IMR-90 (cell line): ENCODE results near the gene CLDN11. TPM values are rescaled to one million over a fixed set of nuclear protein-coding genes. Genes with fewer than 3 reads are reported as not detected.

ENCODE experiments used
- ATAC-seq: fragments of 200-7000 bp; cut with Tn5 transposase; 2 replicates; pipeline ENCODE4 v1.9.1; 2020; ENCODE audit warnings: low read depth, mild to moderate bottlenecking, moderate library complexity
- BruUV-seq: library from RNA; stranded (reverse); fragments of 400-500 nt; replicated peaks from 2 replicates; lab custom pipeline; 2021; lab: Mats Ljungman, UMichigan
- CTCF ChIA-PET: fragments of 300-600 bp; formaldehyde crosslinking; extraction: SDS; loops from one replicate; lab custom pipeline; 2021; ENCODE audit warnings: antibody characterized with exemption; lab: Yijun Ruan, JAX
- POLR2A ChIA-PET: fragments of 300-600 bp; sonication (Branson Sonifier 250); formaldehyde crosslinking; loops from one replicate; lab custom pipeline; 2022; ENCODE audit warnings: antibody characterized with exemption; ENCODE audit not compliant: unreplicated experiment; lab: Charles Lee
- DNase-seq: peaks from one replicate; pipeline ENCODE4 v3.0.0; 2013
- H2AFZ ChIP-seq: replicated peaks from 2 replicates; pipeline ENCODE3; 2013; ENCODE audit warnings: low read length, mild to moderate bottlenecking; ENCODE audit not compliant: poor library complexity
- H2AK5ac ChIP-seq: 2 replicates; pipeline ENCODE4 v1.6.1; 2013; ENCODE audit warnings: low read depth, low read length, inconsistent platforms
- H2AK9ac ChIP-seq: replicated peaks from 2 replicates; pipeline ENCODE3; 2013; ENCODE audit warnings: mild to moderate bottlenecking, low read depth, low read length, moderate library complexity; ENCODE audit not compliant: poor library complexity
- H2BK120ac ChIP-seq: 2 replicates; pipeline ENCODE4 v1.6.1; 2013; ENCODE audit warnings: low read depth, low read length, inconsistent platforms
- H2BK15ac ChIP-seq: 3 replicates; pipeline ENCODE4 v1.6.1; 2013; ENCODE audit warnings: low read depth, low read length, inconsistent platforms
- H2BK20ac ChIP-seq: 2 replicates; pipeline ENCODE4 v1.6.1; 2013; ENCODE audit warnings: low read depth, mild to moderate bottlenecking, inconsistent platforms, low read length, moderate library complexity
- H2BK5ac ChIP-seq: 2 replicates; pipeline ENCODE4 v1.6.1; 2013; ENCODE audit warnings: mild to moderate bottlenecking, low read depth, low read length, inconsistent platforms; ENCODE audit not compliant: poor library complexity, severe bottlenecking
- H3K14ac ChIP-seq: replicated peaks from 2 replicates; pipeline ENCODE4 v1.6.1; 2013; ENCODE audit warnings: low read depth, low read length, inconsistent platforms
- H3K18ac ChIP-seq: 2 replicates; pipeline ENCODE4 v1.6.1; 2013; ENCODE audit warnings: low read depth, low read length, control low read depth
- H3K23ac ChIP-seq: 2 replicates; pipeline ENCODE4 v1.6.1; 2013; ENCODE audit warnings: low read depth, low read length, inconsistent platforms
- H3K27ac ChIP-seq: 2 replicates; pipeline ENCODE4 v1.5.1; 2013; ENCODE audit warnings: mild to moderate bottlenecking, control low read depth, low read length; ENCODE audit not compliant: insufficient read depth
- H3K27me3 ChIP-seq: 2 replicates; pipeline ENCODE4 v1.6.1; 2013; ENCODE audit warnings: low read length; ENCODE audit not compliant: control insufficient read depth, insufficient read depth
- H3K36me3 ChIP-seq: 2 replicates; pipeline ENCODE4 v1.6.1; 2013; ENCODE audit warnings: low read length, mixed read lengths; ENCODE audit not compliant: control insufficient read depth, insufficient read depth
- H3K4ac ChIP-seq: 2 replicates; pipeline ENCODE4 v1.6.1; 2013; ENCODE audit warnings: low read depth, low read length, inconsistent platforms
- H3K4me1 ChIP-seq: 2 replicates; pipeline ENCODE4 v1.6.1; 2013; ENCODE audit warnings: low read length, mixed read lengths; ENCODE audit not compliant: control insufficient read depth, insufficient read depth
- H3K4me2 ChIP-seq: 2 replicates; pipeline ENCODE4 v1.6.1; 2013; ENCODE audit warnings: low read depth, mild to moderate bottlenecking, control low read depth, low read length, moderate library complexity
- H3K4me3 ChIP-seq: 2 replicates; pipeline ENCODE4 v1.5.1; 2013; ENCODE audit warnings: low read depth, mild to moderate bottlenecking, control low read depth, low read length, moderate library complexity; ENCODE audit not compliant: insufficient read depth
- H3K56ac ChIP-seq: 2 replicates; pipeline ENCODE4 v1.6.1; 2013; ENCODE audit warnings: low read length, inconsistent platforms; ENCODE audit not compliant: insufficient read depth; ENCODE audit errors: extremely low read depth
- H3K79me1 ChIP-seq, 2 experiments: 2 replicates each; pipeline ENCODE4 v1.6.1; 2013; ENCODE audit warnings: low read length in 2 of 2, inconsistent platforms in 1 of 2, low read depth in 1 of 2
- H3K9ac ChIP-seq: 2 replicates; pipeline ENCODE4 v1.6.1; 2013; ENCODE audit warnings: low read depth, low read length, control low read depth
- H3K9me1 ChIP-seq: 2 replicates; pipeline ENCODE4 v1.6.1; 2013; ENCODE audit warnings: low read length, inconsistent platforms; ENCODE audit not compliant: insufficient read depth
- H3K9me3 ChIP-seq: 2 replicates; pipeline ENCODE4 v1.6.1; 2013; ENCODE audit warnings: low read length; ENCODE audit not compliant: control insufficient read depth, insufficient read depth
- H4K20me1 ChIP-seq: 2 replicates; pipeline ENCODE4 v1.6.1; 2013; ENCODE audit warnings: low read length, inconsistent platforms; ENCODE audit not compliant: insufficient read depth
- H4K5ac ChIP-seq: 2 replicates; pipeline ENCODE4 v1.6.1; 2013; ENCODE audit warnings: mild to moderate bottlenecking, low read depth, low read length, control low read depth
- H4K8ac ChIP-seq, 2 experiments: 2 replicates each; pipeline ENCODE4 v1.6.1; 2013; ENCODE audit warnings: low read depth in 2 of 2, low read length in 2 of 2, control low read depth in 1 of 2, inconsistent platforms in 1 of 2
- H4K91ac ChIP-seq: 2 replicates; pipeline ENCODE4 v1.6.1; 2013; ENCODE audit warnings: low read depth, low read length, inconsistent platforms; ENCODE audit not compliant: insufficient read depth
- BHLHE40 ChIP-seq: fragments of 150-350 bp; IDR thresholded peaks from 2 replicates; pipeline ENCODE4 v1.6.1; 2016; ENCODE audit warnings: mild to moderate bottlenecking, low read depth, low read length
- CEBPB ChIP-seq: IDR thresholded peaks from 2 replicates; pipeline ENCODE4 v1.6.1; 2012; ENCODE audit warnings: low read depth, low read length, improper control_type of control experiment
- CHD1 ChIP-seq: IDR thresholded peaks from 2 replicates; pipeline ENCODE4 v1.6.1; 2012; ENCODE audit warnings: low read depth, low read length, improper control_type of control experiment
- FOS ChIP-seq: fragments of 150-350 bp; IDR thresholded peaks from 2 replicates; pipeline ENCODE4 v1.6.1; 2016; ENCODE audit warnings: low read depth, low read length
- MAFK ChIP-seq: IDR thresholded peaks from 2 replicates; pipeline ENCODE4 v1.6.1; 2012; ENCODE audit warnings: low read depth, low read length, improper control_type of control experiment
- MAZ ChIP-seq: IDR thresholded peaks from 2 replicates; pipeline ENCODE4 v1.6.1; 2012; ENCODE audit warnings: low read depth, mild to moderate bottlenecking, low read length, improper control_type of control experiment, moderate library complexity, borderline replicate concordance
- MXI1 ChIP-seq: IDR thresholded peaks from 2 replicates; pipeline ENCODE4 v1.6.1; 2012; ENCODE audit warnings: low read depth, mild to moderate bottlenecking, low read length, moderate library complexity, borderline replicate concordance
- NFE2L2 ChIP-seq: fragments of 150-350 bp; IDR thresholded peaks from 2 replicates; pipeline ENCODE4 v1.6.1; 2016; ENCODE audit warnings: low read depth, mild to moderate bottlenecking, low read length
- POLR2A ChIP-seq: IDR thresholded peaks from 2 replicates; pipeline ENCODE4 v1.6.1; 2012; ENCODE audit warnings: mild to moderate bottlenecking, low read depth, low read length
- RAD21 ChIP-seq: IDR thresholded peaks from 2 replicates; pipeline ENCODE4 v1.6.1; 2012; ENCODE audit warnings: low read length, improper control_type of control experiment
- RCOR1 ChIP-seq: IDR thresholded peaks from 2 replicates; pipeline ENCODE4 v1.6.1; 2012; ENCODE audit warnings: mild to moderate bottlenecking, low read length, improper control_type of control experiment; ENCODE audit not compliant: insufficient replicate concordance
- RFX5 ChIP-seq: IDR thresholded peaks from 2 replicates; pipeline ENCODE4 v1.8.0; 2012; ENCODE audit warnings: low read depth, mild to moderate bottlenecking, low read length, moderate library complexity
- SMC3 ChIP-seq: fragments of 150-350 bp; IDR thresholded peaks from 2 replicates; pipeline ENCODE4 v1.6.1; 2016; ENCODE audit warnings: low read depth, mild to moderate bottlenecking, antibody characterized with exemption, low read length, moderate library complexity
- WGBS, 2 experiments: methylation state at CpG; one replicate each; pipeline versions ENCODE4 v1.1.5 to v1.1.7; 2013; ENCODE audit warnings: missing lambda C conversion rate in 2 of 2; ENCODE audit not compliant: insufficient read length in 1 of 2; ENCODE audit errors: extremely low coverage in 2 of 2; 5-methylcytosine and 5-hydroxymethylcytosine counted together
- dilution Hi-C: fragments of 300-500 bp; cut with HindIII; formaldehyde crosslinking; loops from one replicate; pipeline ENCODE4 v1.14.3; 2018; ENCODE audit warnings: low sequenced_read_pairs; ENCODE audit not compliant: unreplicated experiment
- in situ Hi-C: fragments of 300-500 bp; cut with MboI; formaldehyde crosslinking; loops from 3 replicates; pipeline ENCODE4 v1.14.3; 2019; ENCODE audit warnings: low sequenced_read_pairs, inconsistent platforms, mixed read lengths
- intact Hi-C: fragments of 100-400 bp; cut with micrococcal nuclease; formaldehyde crosslinking; loops from 2 replicates; pipeline ENCODE4 v1.10.0; 2022
- polyA plus RNA-seq, 3 experiments: library from polyadenylated mRNA; depleted of rRNA; stranded (reverse); fragments of >200 nt; gene quantifications; 2 replicates each; pipeline ENCODE4 v1.2.3, GENCODE V29; 2012; ENCODE audit warnings: low replicate concordance in 1 of 3
- total RNA-seq: library from RNA; depleted of rRNA; stranded (reverse); fragments of >200 nt; gene quantifications from 2 replicates; pipeline ENCODE4 v1.2.3, GENCODE V29; 2012
- TF ChIP-seq, protein P1 (sequence below): conservative IDR thresholded peaks from 2 replicates; pipeline ENCODE4 v1.5.1; 2012; ENCODE audit warnings: mild to moderate bottlenecking, low read depth, low read length, improper control_type of control experiment
- TF ChIP-seq, protein P2 (sequence below): fragments of 150-350 bp; IDR thresholded peaks from 2 replicates; pipeline ENCODE4 v1.6.1; 2016; ENCODE audit warnings: low read depth, mild to moderate bottlenecking, low read length, moderate library complexity, borderline replicate concordance
- TF ChIP-seq, protein P3 (sequence below): fragments of 150-350 bp; IDR thresholded peaks from 2 replicates; pipeline ENCODE4 v1.6.1; 2017; ENCODE audit warnings: mild to moderate bottlenecking, antibody characterized with exemption, low read length, low read depth

The CLDN11 gene
- total and polyA plus RNA-seq, 2 of the 4 experiments (the other 2 are of a cell fraction): 245 to 318 TPM

DNA sequence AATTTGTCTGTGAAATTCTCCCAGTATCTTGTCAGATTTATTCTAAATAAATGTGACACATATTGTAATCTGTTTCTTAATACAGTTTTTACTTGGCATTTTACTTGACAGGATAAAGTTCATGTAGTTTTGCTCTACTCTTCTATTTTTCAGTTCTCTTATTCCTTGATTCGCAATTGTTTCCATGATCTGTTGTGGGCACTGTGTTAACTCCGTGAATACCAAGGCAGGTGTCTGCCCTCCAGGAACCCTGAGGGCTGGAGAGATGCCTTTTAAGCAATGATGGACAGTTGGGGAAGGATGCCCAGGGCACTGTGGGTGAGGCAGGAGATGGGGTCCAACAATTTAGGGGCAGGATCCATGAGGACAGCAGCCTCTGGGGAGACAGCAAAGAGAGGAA lies 3.1 kb downstream of the CLDN11 start:
- peak overlapping the region; percentile 54 for H3K4ac ChIP-seq
- peaks cover 40% of the 10 kb centered on the region for H3K36me3 ChIP-seq
- no peak overlapping the region for H2BK15ac ChIP-seq
- no peak overlapping the region for H2AK5ac ChIP-seq
- peaks cover 39% of the 10 kb centered on the region for H4K20me1 ChIP-seq
- ChIA-PET POLR2A (no interaction called here), CTCF (interaction anchor here (1.2 kb wide), 1 partner anchor 390 kb away, joined by 3 read pairs; no protein-coding TSS in a partner anchor)
- H3K4me3 ChIP-seq: no peak overlapping the region; the same call in 1 of the 2 replicates
- H3K23ac ChIP-seq: peak overlapping the region; percentile 26; the same call in 1 of the 2 replicates
- intact Hi-C loops (no loop called here), dilution Hi-C loops (no loop called here), in situ Hi-C loops (loop anchor here (10.0 kb wide), 1 partner anchor 273 kb away; no protein-coding TSS in a partner anchor)
- peak overlapping the region; percentile 49; the same call in 1 of the 2 replicates for H3K4me2 ChIP-seq
- no peak overlapping the region; a peak in 1 of 4 replicates for H4K8ac ChIP-seq
- no peaks in the 10 kb centered on the region for H3K9me3 ChIP-seq
- peak overlapping the region; percentile 7 for H2AK9ac ChIP-seq
- TF ChIP-seq FOS (no peak), RFX5 (no peak), RCOR1 (no peak), CHD1 (no peak), MAZ (no peak), SMC3 (no peak), MXI1 (no peak), NFE2L2 (no peak), POLR2A (no peak), MAFK (no peak), BHLHE40 (no peak), CEBPB (no peak), RAD21 (no peak)
- TF ChIP-seq, protein P1, sequence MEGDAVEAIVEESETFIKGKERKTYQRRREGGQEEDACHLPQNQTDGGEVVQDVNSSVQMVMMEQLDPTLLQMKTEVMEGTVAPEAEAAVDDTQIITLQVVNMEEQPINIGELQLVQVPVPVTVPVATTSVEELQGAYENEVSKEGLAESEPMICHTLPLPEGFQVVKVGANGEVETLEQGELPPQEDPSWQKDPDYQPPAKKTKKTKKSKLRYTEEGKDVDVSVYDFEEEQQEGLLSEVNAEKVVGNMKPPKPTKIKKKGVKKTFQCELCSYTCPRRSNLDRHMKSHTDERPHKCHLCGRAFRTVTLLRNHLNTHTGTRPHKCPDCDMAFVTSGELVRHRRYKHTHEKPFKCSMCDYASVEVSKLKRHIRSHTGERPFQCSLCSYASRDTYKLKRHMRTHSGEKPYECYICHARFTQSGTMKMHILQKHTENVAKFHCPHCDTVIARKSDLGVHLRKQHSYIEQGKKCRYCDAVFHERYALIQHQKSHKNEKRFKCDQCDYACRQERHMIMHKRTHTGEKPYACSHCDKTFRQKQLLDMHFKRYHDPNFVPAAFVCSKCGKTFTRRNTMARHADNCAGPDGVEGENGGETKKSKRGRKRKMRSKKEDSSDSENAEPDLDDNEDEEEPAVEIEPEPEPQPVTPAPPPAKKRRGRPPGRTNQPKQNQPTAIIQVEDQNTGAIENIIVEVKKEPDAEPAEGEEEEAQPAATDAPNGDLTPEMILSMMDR: no peak
- TF ChIP-seq, protein P2, sequence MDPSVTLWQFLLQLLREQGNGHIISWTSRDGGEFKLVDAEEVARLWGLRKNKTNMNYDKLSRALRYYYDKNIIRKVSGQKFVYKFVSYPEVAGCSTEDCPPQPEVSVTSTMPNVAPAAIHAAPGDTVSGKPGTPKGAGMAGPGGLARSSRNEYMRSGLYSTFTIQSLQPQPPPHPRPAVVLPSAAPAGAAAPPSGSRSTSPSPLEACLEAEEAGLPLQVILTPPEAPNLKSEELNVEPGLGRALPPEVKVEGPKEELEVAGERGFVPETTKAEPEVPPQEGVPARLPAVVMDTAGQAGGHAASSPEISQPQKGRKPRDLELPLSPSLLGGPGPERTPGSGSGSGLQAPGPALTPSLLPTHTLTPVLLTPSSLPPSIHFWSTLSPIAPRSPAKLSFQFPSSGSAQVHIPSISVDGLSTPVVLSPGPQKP: no peak
- TF ChIP-seq, protein P3, sequence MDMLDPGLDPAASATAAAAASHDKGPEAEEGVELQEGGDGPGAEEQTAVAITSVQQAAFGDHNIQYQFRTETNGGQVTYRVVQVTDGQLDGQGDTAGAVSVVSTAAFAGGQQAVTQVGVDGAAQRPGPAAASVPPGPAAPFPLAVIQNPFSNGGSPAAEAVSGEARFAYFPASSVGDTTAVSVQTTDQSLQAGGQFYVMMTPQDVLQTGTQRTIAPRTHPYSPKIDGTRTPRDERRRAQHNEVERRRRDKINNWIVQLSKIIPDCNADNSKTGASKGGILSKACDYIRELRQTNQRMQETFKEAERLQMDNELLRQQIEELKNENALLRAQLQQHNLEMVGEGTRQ: no peak
- H2BK120ac ChIP-seq: no peak overlapping the region
- peak overlapping the region; percentile 18; the same call in 1 of the 2 replicates for H3K9ac ChIP-seq
- no peaks in the 10 kb centered on the region for H3K27me3 ChIP-seq
- H2AFZ ChIP-seq: no peak overlapping the region
- no peak overlapping the region for H2BK20ac ChIP-seq
- peak overlapping the region; percentile 29 for H3K14ac ChIP-seq
- ATAC-seq (no peak), DNase-seq (no peak)
- H4K5ac ChIP-seq: no peak overlapping the region
- H3K18ac ChIP-seq: no peak overlapping the region; the same call in 1 of the 2 replicates
- H3K27ac ChIP-seq: peak overlapping the region; percentile 3; the same call in 1 of the 2 replicates
- no CpG with 5 or more reads among the region's 2 CpGs for WGBS, 2 experiments
- H3K56ac ChIP-seq: no peak overlapping the region
- H4K91ac ChIP-seq: no peak overlapping the region
- peaks cover 21 to 69% of the 10 kb centered on the region in 2 experiments for H3K79me1 ChIP-seq
- H2BK5ac ChIP-seq: no peak overlapping the region
- H3K4me1 ChIP-seq: peaks cover 7% of the 10 kb centered on the region
- no TSS peak for BruUV-seq
- H3K9me1 ChIP-seq: peaks cover 13% of the 10 kb centered on the region
